NB4 (cell line): Measurements from ENCODE around the gene SCRN2.

Experiments used
- CTCF ChIP-seq: IDR thresholded peaks from one replicate; pipeline ENCODE4 v1.5.1; 2012; ENCODE audit warnings: low read depth, low read length
- MAX ChIP-seq: IDR thresholded peaks from 2 replicates; pipeline ENCODE4 v1.6.1; 2011; ENCODE audit warnings: low read depth, low read length
- MYC ChIP-seq: IDR thresholded peaks from 2 replicates; pipeline ENCODE4 v1.6.1; 2011; ENCODE audit warnings: low read depth, low read length
- POLR2A ChIP-seq: IDR thresholded peaks from 2 replicates; pipeline ENCODE4 v1.6.1; 2011; ENCODE audit warnings: mild to moderate bottlenecking; ENCODE audit not compliant: insufficient read length; ENCODE audit errors: extremely low read depth

GRCh38 chr17:47873200-47874090 is 32.4 kb upstream of the SCRN2 start:
- TF ChIP-seq CTCF: no peak
- TF ChIP-seq MAX: no peak
- TF ChIP-seq POLR2A: no peak
- no peak for TF ChIP-seq MYC
